SH-SY5Y (cell line): ENCODE results near the gene ESRRA.

Source experiments
- GATA2 ChIP-seq: IDR thresholded peaks from 2 replicates; pipeline ENCODE4 v1.6.1; 2011; ENCODE audit warnings: mild to moderate bottlenecking, low read depth, low read length
- GATA3 ChIP-seq: IDR thresholded peaks from 2 replicates; pipeline ENCODE4 v1.6.1; 2011; ENCODE audit warnings: low read depth, mild to moderate bottlenecking, low read length, moderate library complexity

GRCh38 chr11:64292460-64293254, 12.7 kb upstream of the ESRRA start:
- TF ChIP-seq GATA2 (no peak), GATA3 (no peak)
